ENCODE data around the gene NOS1AP.

GRCh38 chr1:162405800-162406199 is 336.3 kb downstream of the NOS1AP start:
- TF ChIP-seq CTCF (IDR thresholded peaks at IDR 0.05) (no peak), POLR2A (IDR thresholded peaks at IDR 0.05) (no peak), EP300 (IDR thresholded peaks at IDR 0.05) (no peak)

Data from ovary (tissue), 3 donors.